ENCODE results near the gene NAV3.

- TF ChIP-seq BHLHE40 (IDR thresholded peaks at IDR 0.05; ENCODE audit: borderline replicate concordance), result no peak
- TF ChIP-seq FOXM1 (IDR thresholded peaks at IDR 0.05; ENCODE audit: borderline replicate concordance), result no peak
- no peak for TF ChIP-seq ELF4 (IDR thresholded peaks at IDR 0.05)
- no peak for TF ChIP-seq HDGF (IDR thresholded peaks at IDR 0.05; ENCODE audit: borderline replicate concordance)
These were observed 256.6 kb downstream of the NAV3 start for GRCh38 chr12:78087363-78087675.

Measured in HEK293T (cell line).